GM11168 (cell line): ENCODE measurements around the gene ERV3-1.
"Not testable (repeated sequence)": the region's sequence is repeated elsewhere in the genome, so short reads cannot be mapped to it uniquely, and the experiment has no call there.

Source experiments
- in situ Hi-C: fragments of 300-500 bp; cut with MboI; formaldehyde crosslinking; loops from one replicate; pipeline ENCODE4 v1.12.0; 2022; ENCODE audit warnings: low sequenced_read_pairs; ENCODE audit not compliant: unreplicated experiment

ERV3-1 gene

DNA sequence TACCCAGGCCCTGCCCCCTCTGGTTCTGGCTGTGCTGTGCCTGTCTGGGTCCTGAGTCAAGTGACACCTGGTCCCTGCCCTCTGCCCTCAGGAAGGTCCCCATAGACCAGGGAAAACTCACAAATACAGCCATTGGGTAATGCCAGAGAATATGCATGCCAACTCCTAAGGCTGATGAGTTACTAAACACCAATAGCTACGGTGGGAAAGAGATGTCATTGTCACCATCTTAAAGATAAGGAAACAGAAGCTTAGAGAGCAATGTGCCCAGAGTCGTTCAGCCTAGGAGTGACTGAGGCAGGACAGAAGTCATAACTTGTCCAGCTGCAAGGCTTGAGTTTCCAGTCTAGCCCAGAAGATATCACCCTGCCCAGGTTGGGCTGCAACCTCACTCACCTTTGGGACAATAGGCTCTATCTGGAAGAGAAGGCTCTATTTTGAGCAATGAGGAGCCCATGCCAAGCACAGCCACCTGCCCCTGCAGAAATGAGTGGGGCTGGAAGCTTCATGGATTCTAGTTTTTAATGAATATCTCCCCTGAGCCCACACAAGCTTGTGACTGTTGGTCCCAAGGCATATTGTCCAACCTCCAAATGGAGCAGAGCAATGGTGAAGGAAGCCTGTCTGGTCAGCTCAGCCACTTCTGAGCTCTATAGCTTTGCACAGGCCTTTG, 60.8 kb downstream of the ERV3-1 start:
- in situ Hi-C loops = no loop called here

DNA sequence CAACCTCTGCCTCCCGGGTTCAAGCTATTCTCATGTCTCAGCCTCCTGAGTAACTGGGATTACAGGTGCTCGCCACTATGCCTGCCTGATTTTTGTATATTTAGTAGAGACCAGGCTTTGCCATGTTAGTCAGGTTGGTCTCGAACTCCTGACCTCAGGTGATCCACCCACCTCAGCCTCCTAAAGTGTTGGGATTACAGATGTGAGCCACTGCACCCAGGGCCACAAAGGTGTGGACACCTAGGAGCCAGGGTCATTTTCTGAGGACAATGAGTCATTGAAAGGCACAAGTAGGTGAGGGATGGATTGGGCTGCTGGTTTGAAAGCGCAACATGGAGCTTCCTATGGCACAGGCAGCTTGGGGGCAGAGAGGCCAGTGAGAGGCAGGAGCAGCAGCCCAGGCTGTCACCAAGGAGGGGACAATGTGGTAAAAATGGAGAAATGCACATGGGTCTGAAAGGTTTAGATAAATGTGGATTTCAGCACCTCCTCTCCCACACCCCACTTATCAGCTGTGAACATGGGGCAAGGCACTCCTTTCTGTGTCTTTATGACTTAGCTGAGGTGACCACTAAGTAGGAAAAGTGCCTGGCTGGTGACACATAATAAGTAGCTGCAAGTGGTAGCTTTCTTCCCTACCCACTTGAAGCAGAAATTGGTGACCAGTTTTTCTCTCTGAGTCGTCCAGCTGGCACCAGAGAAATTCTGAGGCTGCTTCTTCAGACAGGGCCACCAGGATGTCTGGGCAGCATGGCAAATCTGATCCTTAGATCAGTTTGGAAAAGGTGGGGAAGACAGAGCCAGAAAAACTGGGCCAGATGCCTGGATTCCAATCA, 61.6 kb downstream of the ERV3-1 start:
- in situ Hi-C loops = not testable (repeated sequence)
